Fibroblast of pulmonary artery (primary cell): ENCODE measurements around the gene ZGLP1.

Experiments
- DNase-seq: peaks from one replicate; pipeline ENCODE4 v3.0.0-alpha.2; 2010; ENCODE audit warnings: low read depth
- H3K4me3 ChIP-seq: replicated peaks from 2 replicates; pipeline ENCODE4 v1.5.1; 2011; ENCODE audit warnings: low read depth, mild to moderate bottlenecking, control low read depth, low read length, moderate library complexity
- TF ChIP-seq, protein P1 (sequence below): IDR thresholded peaks from 2 replicates; pipeline ENCODE4 v1.5.1; 2011; ENCODE audit warnings: mild to moderate bottlenecking, control low read depth, low read length, inconsistent platforms; ENCODE audit errors: missing control alignments

ZGLP1 gene

DNA sequence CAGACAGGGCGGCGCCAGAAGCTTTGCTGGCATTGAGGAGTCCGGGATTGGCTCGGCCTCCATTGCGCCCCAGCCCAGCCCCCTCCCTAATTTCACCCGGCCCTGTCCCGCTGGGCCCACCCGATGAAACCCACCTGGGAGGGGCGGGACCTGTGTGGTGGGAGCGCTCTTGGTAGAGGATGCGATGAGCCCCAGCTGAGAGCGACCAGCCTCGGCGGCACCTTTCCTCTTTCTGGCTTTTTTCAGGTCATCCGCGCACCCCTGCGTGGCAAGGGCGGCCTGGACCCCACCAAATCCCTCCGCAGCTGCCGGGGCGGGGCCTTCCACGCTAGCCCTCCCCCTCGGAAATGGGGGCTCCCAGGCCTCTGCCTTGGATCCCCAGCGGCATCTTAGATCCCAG is at the start of gene ZGLP1:
TSS of gene ZGLP1 (minus strand) at position 393 of the 400 bp plus-strand sequence.
- TF ChIP-seq, protein P1, sequence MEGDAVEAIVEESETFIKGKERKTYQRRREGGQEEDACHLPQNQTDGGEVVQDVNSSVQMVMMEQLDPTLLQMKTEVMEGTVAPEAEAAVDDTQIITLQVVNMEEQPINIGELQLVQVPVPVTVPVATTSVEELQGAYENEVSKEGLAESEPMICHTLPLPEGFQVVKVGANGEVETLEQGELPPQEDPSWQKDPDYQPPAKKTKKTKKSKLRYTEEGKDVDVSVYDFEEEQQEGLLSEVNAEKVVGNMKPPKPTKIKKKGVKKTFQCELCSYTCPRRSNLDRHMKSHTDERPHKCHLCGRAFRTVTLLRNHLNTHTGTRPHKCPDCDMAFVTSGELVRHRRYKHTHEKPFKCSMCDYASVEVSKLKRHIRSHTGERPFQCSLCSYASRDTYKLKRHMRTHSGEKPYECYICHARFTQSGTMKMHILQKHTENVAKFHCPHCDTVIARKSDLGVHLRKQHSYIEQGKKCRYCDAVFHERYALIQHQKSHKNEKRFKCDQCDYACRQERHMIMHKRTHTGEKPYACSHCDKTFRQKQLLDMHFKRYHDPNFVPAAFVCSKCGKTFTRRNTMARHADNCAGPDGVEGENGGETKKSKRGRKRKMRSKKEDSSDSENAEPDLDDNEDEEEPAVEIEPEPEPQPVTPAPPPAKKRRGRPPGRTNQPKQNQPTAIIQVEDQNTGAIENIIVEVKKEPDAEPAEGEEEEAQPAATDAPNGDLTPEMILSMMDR, result no peak
- DNase-seq, result no peak
- H3K4me3 ChIP-seq, result no peak within 1 kb of the TSS

DNA sequence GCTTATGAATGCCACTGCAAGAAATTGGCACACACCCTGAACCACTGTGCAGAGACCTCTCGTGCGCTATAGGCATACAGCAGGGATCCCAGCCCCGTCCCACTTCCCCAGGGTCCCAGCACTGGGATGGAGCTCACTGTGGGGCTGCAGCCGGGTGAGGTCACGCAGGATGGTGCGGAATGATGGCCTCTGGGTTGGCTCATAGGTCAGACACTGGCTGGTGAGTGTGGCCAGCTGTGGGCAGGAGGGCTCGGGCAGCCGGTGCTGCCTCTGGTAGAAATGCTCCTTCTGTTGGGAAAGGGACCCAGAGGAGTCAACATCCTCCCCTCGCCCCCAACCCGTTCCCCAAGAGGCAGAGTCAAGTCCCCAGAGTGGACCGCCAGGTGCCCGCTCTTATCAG is 46.8 kb upstream of the ZGLP1 start:
- no peak for DNase-seq
- H3K4me3 ChIP-seq, result no peak overlapping the region
- TF ChIP-seq, protein P1, result no peak

DNA sequence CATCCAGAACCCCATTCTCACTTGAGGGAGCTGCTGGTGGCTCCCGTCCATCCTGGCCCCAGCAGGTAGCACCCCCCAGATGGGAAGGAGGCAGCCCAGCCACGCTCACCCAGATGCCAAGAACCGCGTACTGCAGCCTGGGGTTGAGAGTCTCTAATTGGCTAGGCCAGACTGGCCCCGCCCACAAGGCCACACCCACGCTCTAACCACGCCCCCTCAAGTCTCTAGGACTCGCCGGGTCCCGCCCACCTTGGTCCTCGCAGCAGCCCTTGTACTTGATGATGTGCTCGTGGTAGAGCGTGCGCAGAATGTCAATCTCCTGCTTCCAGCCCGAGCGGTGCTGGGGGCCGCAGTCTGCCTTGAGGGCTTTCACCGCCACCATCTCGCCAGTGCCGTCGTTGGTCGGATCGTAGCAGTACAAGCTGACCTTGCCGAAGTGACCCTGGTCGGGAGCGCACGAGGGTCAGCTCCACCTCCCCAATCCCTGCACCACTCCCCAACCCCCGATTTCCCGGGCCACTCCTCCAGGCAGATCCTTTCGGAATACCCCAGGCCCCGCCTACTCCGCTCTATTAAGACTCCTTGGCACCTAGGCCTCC is 44.3 kb upstream of the ZGLP1 start:
- DNase-seq, result peak; percentile 15
- no peak overlapping the region for H3K4me3 ChIP-seq
- TF ChIP-seq, protein P1, result no peak

DNA sequence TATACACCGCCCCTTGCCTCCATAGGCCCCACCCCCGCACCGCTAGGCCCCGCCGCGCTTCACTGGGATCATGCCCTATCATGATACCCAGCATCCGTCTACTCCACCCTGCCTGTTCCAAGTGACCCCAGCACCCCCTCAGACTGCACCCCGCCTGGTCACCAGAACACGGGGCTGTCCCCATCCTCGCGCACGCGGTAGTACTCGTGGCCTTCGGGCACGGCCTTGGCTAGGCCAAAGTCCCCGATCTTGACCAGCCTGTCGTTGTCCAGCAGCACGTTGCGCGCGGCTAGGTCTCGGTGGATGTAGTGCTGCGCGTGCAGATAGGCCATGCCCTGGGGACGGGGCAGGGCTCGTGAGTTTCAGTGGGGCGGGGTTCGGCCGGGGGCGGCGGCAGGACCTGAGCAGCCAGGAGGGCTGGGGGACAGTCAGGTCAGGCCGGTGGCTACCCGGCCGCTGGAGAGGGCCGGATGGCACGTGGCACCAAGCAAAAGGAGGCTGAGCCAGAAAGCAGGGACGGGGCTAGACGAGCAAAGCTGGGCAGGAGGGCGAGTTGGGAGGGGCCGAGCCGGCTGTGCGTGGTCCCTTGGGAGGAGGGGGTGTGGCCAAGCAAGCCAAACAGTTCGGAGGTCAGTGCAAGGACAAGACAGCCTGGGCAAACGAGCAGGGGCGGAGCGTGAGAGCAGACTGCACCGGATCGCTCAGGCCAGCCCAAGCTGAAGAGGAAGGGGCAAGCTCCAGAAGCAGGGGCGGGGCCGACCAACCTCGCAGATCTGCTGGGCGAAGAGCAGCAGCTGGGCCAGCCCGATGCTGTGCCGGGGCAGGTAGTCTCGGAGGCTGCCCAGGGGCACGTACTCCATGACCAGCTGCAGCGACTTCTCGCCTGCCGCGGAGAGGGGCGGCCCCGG is 43.4 kb upstream of the ZGLP1 start:
- TF ChIP-seq, protein P1, result no peak
- no peak for DNase-seq
- H3K4me3 ChIP-seq, result no peak overlapping the region

DNA sequence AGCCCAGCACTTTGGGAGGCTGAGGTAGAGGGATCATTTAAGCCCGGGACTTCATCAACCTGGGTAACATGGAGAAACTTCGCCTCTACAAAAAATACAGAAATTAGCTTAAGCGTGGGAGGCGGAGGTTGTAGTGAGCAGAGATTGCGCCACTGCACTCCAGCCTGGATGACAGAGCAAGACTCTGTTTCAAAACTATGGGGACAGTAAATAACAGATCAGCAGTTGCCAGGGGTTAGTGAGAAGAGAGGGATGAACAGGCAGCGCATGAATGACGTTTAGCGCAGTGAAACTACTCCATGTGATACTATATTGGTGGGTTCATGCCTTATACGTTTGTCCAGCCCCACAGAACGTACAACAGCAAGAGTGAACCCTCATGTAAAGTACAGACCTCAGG is 36.9 kb upstream of the ZGLP1 start:
- TF ChIP-seq, protein P1, result no peak
- DNase-seq, result peak; percentile 63
- H3K4me3 ChIP-seq, result no peak overlapping the region

DNA sequence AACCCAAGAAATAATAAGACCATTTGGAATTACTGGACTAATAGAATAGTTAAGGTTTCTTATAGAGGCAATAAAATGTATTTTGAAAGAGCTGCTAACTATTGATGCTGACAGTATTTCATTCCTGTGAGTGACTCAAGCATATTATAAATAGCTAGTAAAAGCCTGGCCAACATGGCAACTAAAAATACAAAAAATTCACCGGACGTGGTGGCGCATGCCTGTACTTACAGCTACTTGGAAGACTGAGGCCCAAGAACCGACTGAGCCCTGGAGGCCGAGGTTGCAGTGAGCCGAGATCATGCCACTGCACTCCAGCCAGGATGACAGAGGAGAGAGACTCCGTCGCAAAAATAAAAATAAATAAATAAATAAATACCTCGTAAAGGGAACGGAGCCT is 35.2 kb upstream of the ZGLP1 start:
- H3K4me3 ChIP-seq, result no peak overlapping the region
- TF ChIP-seq, protein P1, result no peak
- DNase-seq, result no peak
